ENCODE data around the gene SEC22B.
"Not testable (repeated sequence)": the region's sequence is repeated elsewhere in the genome, so short reads cannot be mapped to it uniquely, and the experiment has no call there.

DNA sequence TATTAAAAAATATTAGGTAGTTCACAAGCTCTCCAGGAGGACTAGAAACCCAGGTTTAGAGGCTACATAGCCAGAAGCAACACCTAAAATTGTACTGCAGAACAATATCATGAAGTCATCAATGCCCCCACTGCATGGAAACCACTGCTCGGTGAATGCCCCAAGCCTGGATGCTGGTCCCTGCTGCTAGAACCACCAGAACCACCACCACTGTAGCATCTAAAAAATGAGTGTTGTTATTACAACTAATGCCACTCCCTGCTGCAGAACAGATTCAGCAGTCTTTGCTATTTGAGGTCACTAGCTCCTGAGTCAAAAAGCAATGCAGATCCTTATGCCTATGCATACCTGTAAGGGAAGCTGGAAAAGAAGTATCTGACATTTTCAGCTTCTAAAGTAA lies 48.4 kb downstream of the SEC22B start:
- TF ChIP-seq GLIS3, ISL1 (CRISPR knock-in tag; IDR thresholded peaks at IDR 0.05): not testable (repeated sequence)
- TF ChIP-seq, protein P1, sequence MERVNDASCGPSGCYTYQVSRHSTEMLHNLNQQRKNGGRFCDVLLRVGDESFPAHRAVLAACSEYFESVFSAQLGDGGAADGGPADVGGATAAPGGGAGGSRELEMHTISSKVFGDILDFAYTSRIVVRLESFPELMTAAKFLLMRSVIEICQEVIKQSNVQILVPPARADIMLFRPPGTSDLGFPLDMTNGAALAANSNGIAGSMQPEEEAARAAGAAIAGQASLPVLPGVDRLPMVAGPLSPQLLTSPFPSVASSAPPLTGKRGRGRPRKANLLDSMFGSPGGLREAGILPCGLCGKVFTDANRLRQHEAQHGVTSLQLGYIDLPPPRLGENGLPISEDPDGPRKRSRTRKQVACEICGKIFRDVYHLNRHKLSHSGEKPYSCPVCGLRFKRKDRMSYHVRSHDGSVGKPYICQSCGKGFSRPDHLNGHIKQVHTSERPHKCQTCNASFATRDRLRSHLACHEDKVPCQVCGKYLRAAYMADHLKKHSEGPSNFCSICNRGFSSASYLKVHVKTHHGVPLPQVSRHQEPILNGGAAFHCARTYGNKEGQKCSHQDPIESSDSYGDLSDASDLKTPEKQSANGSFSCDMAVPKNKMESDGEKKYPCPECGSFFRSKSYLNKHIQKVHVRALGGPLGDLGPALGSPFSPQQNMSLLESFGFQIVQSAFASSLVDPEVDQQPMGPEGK (CRISPR knock-in tag; IDR thresholded peaks at IDR 0.05; ENCODE audit: borderline replicate concordance) = not testable (repeated sequence)

Measured in SK-N-SH treated with all-trans-retinoic acid at 6 μM for 48 hours (cell line).